Heart left ventricle (tissue), 13 donors: Measurements from ENCODE around the gene AHSP.

Experiments
- POLR2A ChIP-seq, 2 donors: fragments of 450-650 bp; IDR thresholded peaks; one replicate each; pipeline ENCODE4 v1.6.1; 2017; ENCODE audit warnings: antibody characterized with exemption in 2 of 2, mild to moderate bottlenecking in 2 of 2, moderate library complexity in 2 of 2
- TF ChIP-seq, protein P1 (sequence below), 12 donors: fragments of 200-600 bp; sonication (generic) in 4 of 12; IDR thresholded peaks; one replicate each; pipeline versions ENCODE4 v1.5.0 to v1.8.0; 2018 to 2022; ENCODE audit warnings: antibody characterized with exemption in 12 of 12, mild to moderate bottlenecking in 5 of 12
- donor health status: ischemic (EF 13 %, LVEDD 7.1; RV severe dilation, severe dysfunction).
- donor health status: DM: no; HTN: yes; CAD: no.
- donor health status: DM: no; HTN: no; CAD: no.
- donor health status: ischemic (EF 25% LVEDD 6.9; RV normal size, moderate dysfunction).
- donor health status: ischemic (EF 25% LVEDD 5.7; RV mildly dilated, moderate dysfunction).
- donor health status: ischemic (EF 35%, LVEDD 5.7; RV mildly dilated, moderate dysfunction).
- donor health status: nonischemic (EF 11% LVEDD 7.7; RV severe dilation, severe dysfunction).
- donor health status: DM: yes; HTN: yes; CAD: no.
- donor health status: PGD.
- donor health status: ischemic (EF 29% LVEDD 5.4; RV normal size, mild dysfunction).
- donor health status: nonischemic (EF 23%, LVEDD 6.1; RV moderate dilation, normal function).

DNA sequence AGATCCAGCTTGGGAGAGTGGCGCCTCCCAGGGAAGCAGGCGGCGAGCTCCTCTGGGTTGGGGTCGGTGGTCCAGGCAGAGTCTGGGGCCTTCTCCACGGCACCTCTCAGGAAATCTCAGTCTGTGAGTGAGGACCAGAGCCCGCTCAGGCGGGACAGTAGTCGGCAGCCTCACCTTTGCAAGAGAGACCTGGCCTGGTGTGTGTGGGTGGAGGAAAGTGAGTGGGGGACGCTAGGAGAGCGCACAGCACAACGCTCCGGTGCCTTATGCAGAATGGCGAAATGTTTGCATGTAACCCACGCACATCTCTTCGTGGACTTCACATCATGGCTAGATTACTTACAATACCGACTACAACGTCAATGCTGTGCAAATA, 2.2 kb downstream of the AHSP start:
- TF ChIP-seq, protein P1, sequence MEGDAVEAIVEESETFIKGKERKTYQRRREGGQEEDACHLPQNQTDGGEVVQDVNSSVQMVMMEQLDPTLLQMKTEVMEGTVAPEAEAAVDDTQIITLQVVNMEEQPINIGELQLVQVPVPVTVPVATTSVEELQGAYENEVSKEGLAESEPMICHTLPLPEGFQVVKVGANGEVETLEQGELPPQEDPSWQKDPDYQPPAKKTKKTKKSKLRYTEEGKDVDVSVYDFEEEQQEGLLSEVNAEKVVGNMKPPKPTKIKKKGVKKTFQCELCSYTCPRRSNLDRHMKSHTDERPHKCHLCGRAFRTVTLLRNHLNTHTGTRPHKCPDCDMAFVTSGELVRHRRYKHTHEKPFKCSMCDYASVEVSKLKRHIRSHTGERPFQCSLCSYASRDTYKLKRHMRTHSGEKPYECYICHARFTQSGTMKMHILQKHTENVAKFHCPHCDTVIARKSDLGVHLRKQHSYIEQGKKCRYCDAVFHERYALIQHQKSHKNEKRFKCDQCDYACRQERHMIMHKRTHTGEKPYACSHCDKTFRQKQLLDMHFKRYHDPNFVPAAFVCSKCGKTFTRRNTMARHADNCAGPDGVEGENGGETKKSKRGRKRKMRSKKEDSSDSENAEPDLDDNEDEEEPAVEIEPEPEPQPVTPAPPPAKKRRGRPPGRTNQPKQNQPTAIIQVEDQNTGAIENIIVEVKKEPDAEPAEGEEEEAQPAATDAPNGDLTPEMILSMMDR (IDR thresholded peaks at IDR 0.05) = no peak
- TF ChIP-seq POLR2A (IDR thresholded peaks at IDR 0.05) = no peak
